Measurements from ENCODE around the gene SLAMF9.
A peak's percentile ranks its signal among the peaks of the same experiment; 100 is the strongest.

Gene SLAMF9

DNA sequence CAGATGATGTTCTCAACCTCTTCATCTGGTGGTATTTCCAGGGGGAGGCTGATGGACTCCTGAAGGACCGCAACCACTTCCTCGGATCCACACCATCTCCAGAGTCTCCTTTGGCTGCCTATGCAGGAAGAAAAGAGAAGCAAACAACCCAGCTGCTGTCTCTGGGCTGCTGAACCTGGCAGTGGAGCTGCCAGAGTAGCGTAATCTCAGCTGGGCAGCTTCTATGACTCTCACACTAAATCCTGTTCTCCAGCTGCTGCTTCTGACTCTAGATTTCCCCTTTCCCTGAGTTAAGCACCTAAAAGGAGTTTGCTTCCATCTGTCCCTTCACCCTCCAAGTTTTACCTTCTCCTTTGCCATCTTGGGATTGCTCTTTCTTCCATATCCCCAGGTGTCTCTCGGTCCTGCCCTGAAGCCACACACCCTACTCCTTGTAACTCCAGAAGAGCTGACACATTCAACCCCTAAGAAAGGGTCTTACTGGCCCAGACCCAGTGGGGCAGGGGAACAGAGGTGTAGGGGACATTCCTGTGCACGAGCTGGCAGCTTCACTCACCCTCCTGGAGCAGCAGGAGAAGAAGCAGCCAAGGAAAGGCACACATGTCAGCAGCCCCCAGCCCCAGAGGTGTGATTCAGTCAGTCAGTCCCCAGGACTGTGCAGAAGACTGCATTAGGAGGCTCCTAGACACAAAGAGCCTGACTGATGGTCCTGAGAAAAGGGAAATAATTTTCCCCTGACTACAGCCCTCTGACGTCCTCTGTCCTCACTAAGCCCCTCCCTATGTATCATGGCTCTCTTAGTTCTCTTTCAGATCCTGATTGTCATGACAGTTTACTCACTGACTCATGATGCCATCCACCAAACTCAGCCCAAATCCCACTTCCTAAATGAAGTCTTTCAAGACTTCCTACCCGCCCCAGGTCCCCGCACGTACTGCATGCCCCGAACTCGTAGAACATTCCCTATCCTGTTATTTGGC is at the start of gene SLAMF9:
TSS of gene SLAMF9 (minus strand) at position 702 of the 980 bp plus-strand sequence. CDS start at position 602, 100 bp downstream.
- Mint-ChIP-seq H3K4me3 (no peak within 1 kb of the TSS), H3K9me3 (no peaks in the 10 kb centered on the region), H3K27me3 (peaks cover 37% of the 10 kb centered on the region), H3K4me1 (ENCODE audit: low read depth) (peaks cover 3% of the 10 kb centered on the region), H3K27ac (no peak within 1 kb of the TSS), H3K36me3 (ENCODE audit: low read depth) (no peaks in the 10 kb centered on the region)
- DNase-seq, result no peak

GRCh38 chr1:160001440-160001839 is 47.4 kb upstream of the SLAMF9 start:
- no peaks in the 10 kb centered on the region for H3K36me3 Mint-ChIP-seq (ENCODE audit: low read depth)
- no peak for DNase-seq
- no peak overlapping the region for H3K27ac Mint-ChIP-seq
- no peaks in the 10 kb centered on the region for H3K4me1 Mint-ChIP-seq (ENCODE audit: low read depth)
- H3K9me3 Mint-ChIP-seq, result no peaks in the 10 kb centered on the region
- H3K4me3 Mint-ChIP-seq, result no peak overlapping the region
- H3K27me3 Mint-ChIP-seq, result peaks cover 7% of the 10 kb centered on the region

- DNase-seq, result no peak
- Mint-ChIP-seq H3K27ac (no peak overlapping the region), H3K27me3 (peaks cover 7% of the 10 kb centered on the region), H3K36me3 (ENCODE audit: low read depth) (no peaks in the 10 kb centered on the region), H3K4me3 (no peak overlapping the region), H3K9me3 (no peaks in the 10 kb centered on the region), H3K4me1 (ENCODE audit: low read depth) (no peaks in the 10 kb centered on the region)
Observed at GRCh38 chr1:159999204-159999603, 45.2 kb upstream of the SLAMF9 start.

DNA sequence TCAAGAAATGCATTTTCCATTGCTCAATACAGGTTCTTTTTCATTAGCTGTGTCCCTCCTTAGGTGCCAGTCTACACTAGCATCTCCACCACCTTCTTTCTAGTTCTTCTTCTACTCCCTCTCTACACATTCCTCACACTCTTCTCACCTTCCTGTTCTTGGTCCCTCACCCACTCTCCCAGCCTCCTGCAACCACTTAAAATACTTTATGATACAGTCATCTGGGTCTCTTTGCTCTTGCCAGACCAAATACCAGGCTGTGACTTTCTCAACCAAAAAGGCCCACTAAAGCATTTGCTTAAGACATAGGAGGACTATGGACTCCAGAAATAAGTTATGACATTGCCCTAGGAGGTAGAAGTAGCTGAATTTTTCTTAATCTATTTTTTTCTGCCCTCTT is 42.6 kb upstream of the SLAMF9 start:
- Mint-ChIP-seq H3K27me3 (peaks cover 7% of the 10 kb centered on the region), H3K9me3 (no peaks in the 10 kb centered on the region), H3K27ac (no peak overlapping the region), H3K4me1 (ENCODE audit: low read depth) (peaks cover 3% of the 10 kb centered on the region), H3K4me3 (no peak overlapping the region), H3K36me3 (ENCODE audit: low read depth) (no peaks in the 10 kb centered on the region)
- no peak for DNase-seq

DNA sequence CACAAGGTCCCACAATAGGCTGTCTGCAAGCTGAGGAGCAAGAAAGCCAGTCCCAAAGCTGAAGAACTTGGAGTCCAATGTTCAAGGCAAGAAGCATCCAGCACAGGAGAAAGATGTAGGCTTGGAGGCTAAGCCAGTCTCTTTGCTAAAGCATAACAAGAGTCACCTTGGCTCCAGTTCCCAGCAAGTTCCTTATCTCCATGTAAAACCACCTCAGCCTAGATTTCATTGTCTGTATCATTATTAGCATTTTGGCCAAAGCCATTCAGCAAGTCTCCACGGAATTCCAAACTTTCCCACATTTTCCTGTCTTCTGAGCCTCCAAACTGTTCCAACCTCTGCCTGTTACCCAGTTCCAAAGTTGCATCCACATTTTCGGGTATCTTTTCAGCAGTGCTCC is 40.9 kb upstream of the SLAMF9 start:
- peaks cover 8% of the 10 kb centered on the region for H3K27me3 Mint-ChIP-seq

DNA sequence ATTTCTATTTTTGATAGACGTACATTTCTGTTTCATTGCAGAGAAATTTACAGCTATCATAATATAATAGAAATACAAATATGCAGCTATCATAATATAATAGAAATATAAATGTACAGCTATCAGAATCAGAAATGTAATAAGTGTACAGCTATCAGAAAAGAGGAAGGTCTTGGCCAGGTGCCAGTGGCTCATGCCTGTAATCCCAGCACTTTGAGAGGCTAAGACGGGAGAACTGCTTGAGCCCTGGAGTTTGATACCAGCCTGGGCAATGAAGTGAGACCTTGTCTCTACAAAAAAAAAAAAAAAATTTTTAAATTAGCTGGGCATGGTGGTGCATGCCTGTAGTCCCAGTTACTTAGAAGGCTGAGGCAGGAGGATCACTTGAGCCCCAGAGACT is 39.9 kb upstream of the SLAMF9 start:
- no peak overlapping the region for H3K27ac Mint-ChIP-seq
- no peak overlapping the region for H3K4me3 Mint-ChIP-seq
- H3K27me3 Mint-ChIP-seq, result peaks cover 5% of the 10 kb centered on the region
- H3K9me3 Mint-ChIP-seq, result no peaks in the 10 kb centered on the region
- peaks cover 9% of the 10 kb centered on the region for H3K4me1 Mint-ChIP-seq (ENCODE audit: low read depth)
- no peak for DNase-seq
- no peaks in the 10 kb centered on the region for H3K36me3 Mint-ChIP-seq (ENCODE audit: low read depth)

More for the DNA sequence above, 40.9 kb upstream of the SLAMF9 start:
- Mint-ChIP-seq H3K27ac (no peak overlapping the region), H3K9me3 (no peaks in the 10 kb centered on the region), H3K4me3 (no peak overlapping the region), H3K4me1 (ENCODE audit: low read depth) (peaks cover 9% of the 10 kb centered on the region), H3K36me3 (ENCODE audit: low read depth) (no peaks in the 10 kb centered on the region)
- no peak for DNase-seq

GRCh38 chr1:159992161-159992560 is 38.1 kb upstream of the SLAMF9 start:
- H3K36me3 Mint-ChIP-seq (ENCODE audit: low read depth), result no peaks in the 10 kb centered on the region
- peak overlapping the region; percentile 61 for H3K27ac Mint-ChIP-seq
- H3K4me1 Mint-ChIP-seq (ENCODE audit: low read depth), result peaks cover 9% of the 10 kb centered on the region
- no peak overlapping the region for H3K4me3 Mint-ChIP-seq
- peaks cover 11% of the 10 kb centered on the region for H3K27me3 Mint-ChIP-seq
- DNase-seq, result no peak
- H3K9me3 Mint-ChIP-seq, result no peaks in the 10 kb centered on the region

- no peak overlapping the region for H3K27ac Mint-ChIP-seq
- H3K4me3 Mint-ChIP-seq, result no peak overlapping the region
- H3K4me1 Mint-ChIP-seq (ENCODE audit: low read depth), result peaks cover 9% of the 10 kb centered on the region
- no peak for DNase-seq
- no peaks in the 10 kb centered on the region for H3K9me3 Mint-ChIP-seq
- no peaks in the 10 kb centered on the region for H3K36me3 Mint-ChIP-seq (ENCODE audit: low read depth)
- peaks cover 9% of the 10 kb centered on the region for H3K27me3 Mint-ChIP-seq
Observed at GRCh38 chr1:159991513-159991912, 37.5 kb upstream of the SLAMF9 start.

- H3K27ac Mint-ChIP-seq, result no peak overlapping the region
Observed at GRCh38 chr1:159990005-159990404, 36.0 kb upstream of the SLAMF9 start.

GRCh38 chr1:159989581-159989980 is 35.5 kb upstream of the SLAMF9 start:
- peaks cover 9% of the 10 kb centered on the region for H3K4me1 Mint-ChIP-seq (ENCODE audit: low read depth)
- no peaks in the 10 kb centered on the region for H3K36me3 Mint-ChIP-seq (ENCODE audit: low read depth)
- H3K27me3 Mint-ChIP-seq, result peaks cover 14% of the 10 kb centered on the region
- DNase-seq, result no peak
- no peak overlapping the region for H3K27ac Mint-ChIP-seq
- no peak overlapping the region for H3K4me3 Mint-ChIP-seq
- H3K9me3 Mint-ChIP-seq, result no peaks in the 10 kb centered on the region

More at GRCh38 chr1:159990005-159990404, 36.0 kb upstream of the SLAMF9 start:
- peaks cover 11% of the 10 kb centered on the region for H3K27me3 Mint-ChIP-seq
- H3K36me3 Mint-ChIP-seq (ENCODE audit: low read depth), result no peaks in the 10 kb centered on the region
- DNase-seq, result no peak
- peaks cover 9% of the 10 kb centered on the region for H3K4me1 Mint-ChIP-seq (ENCODE audit: low read depth)
- H3K4me3 Mint-ChIP-seq, result no peak overlapping the region
- no peaks in the 10 kb centered on the region for H3K9me3 Mint-ChIP-seq

DNA sequence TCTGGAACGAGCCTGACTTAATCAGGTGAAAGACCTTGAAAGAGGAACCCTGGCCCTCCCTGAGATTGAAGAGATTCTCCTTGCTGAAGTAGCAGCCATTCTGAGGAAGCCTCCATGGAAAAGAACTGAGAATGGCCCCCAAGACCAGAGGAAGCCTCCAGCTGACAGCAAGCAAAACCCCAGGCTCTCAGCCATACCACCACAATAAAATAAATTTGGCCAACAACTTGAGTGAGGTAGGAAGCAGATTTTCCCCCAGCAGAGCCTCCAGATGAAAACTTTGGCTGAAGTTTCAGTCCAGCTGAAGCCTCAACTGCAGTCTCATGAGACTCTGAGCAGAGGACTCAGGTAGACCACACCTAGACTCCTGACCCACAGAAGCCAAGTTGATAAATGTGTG is 34.0 kb upstream of the SLAMF9 start:
- Mint-ChIP-seq H3K4me1 (ENCODE audit: low read depth) (peaks cover 9% of the 10 kb centered on the region), H3K27ac (no peak overlapping the region), H3K36me3 (ENCODE audit: low read depth) (no peaks in the 10 kb centered on the region), H3K27me3 (peaks cover 22% of the 10 kb centered on the region), H3K9me3 (no peaks in the 10 kb centered on the region), H3K4me3 (no peak overlapping the region)
- DNase-seq, result no peak

DNA sequence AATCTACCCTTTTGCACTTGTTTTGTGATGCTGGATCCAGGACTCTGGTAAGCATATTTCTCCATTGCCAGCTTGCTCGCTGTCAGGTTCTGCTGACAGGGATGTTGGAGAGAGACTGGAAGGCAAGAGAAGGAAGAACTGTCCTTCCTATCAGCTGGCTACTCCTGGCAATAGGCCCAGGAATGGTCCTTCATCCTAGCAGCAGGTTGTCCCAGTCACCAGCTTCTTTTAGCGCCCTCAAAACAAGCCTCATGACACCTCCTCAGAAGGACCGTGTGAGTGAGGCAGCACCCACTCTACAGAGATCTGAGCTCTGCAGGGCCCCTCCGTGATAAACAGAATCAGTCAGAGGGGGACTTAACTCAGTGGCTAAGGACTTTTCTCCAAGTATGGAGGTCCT is 33.1 kb upstream of the SLAMF9 start:
- no peak overlapping the region for H3K27ac Mint-ChIP-seq
- H3K4me3 Mint-ChIP-seq, result no peak overlapping the region
- H3K4me1 Mint-ChIP-seq (ENCODE audit: low read depth), result peaks cover 9% of the 10 kb centered on the region
- DNase-seq, result no peak
- H3K27me3 Mint-ChIP-seq, result peaks cover 26% of the 10 kb centered on the region
- H3K36me3 Mint-ChIP-seq (ENCODE audit: low read depth), result no peaks in the 10 kb centered on the region
- H3K9me3 Mint-ChIP-seq, result no peaks in the 10 kb centered on the region

DNA sequence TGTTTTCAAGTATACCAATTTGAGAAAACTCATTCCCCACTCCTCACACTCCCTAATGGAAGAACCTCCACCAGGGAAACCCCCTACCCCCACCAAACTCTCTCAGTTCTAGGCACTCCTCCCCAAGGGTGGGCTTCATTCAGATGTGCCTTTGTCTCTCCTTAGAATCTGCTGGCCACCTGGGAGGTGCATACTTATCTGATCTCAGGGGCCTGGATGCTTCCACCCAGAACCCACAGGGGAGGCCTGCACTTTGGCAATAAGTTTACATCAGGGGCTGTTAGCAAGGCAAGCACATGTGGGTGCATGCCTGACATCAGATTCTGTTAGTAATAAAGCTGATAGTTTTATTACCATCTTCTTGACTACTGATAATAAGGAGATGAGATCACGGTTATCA is 32.5 kb upstream of the SLAMF9 start:
- H3K9me3 Mint-ChIP-seq, result no peaks in the 10 kb centered on the region
- peaks cover 6% of the 10 kb centered on the region for H3K4me1 Mint-ChIP-seq (ENCODE audit: low read depth)
- H3K36me3 Mint-ChIP-seq (ENCODE audit: low read depth), result no peaks in the 10 kb centered on the region
- H3K4me3 Mint-ChIP-seq, result no peak overlapping the region
- H3K27me3 Mint-ChIP-seq, result peaks cover 33% of the 10 kb centered on the region
- DNase-seq, result no peak
- no peak overlapping the region for H3K27ac Mint-ChIP-seq

GRCh38 chr1:159986093-159986492 is 32.1 kb upstream of the SLAMF9 start:
- Mint-ChIP-seq H3K4me3 (no peak overlapping the region), H3K4me1 (ENCODE audit: low read depth) (peaks cover 1% of the 10 kb centered on the region), H3K27me3 (peaks cover 34% of the 10 kb centered on the region), H3K27ac (no peak overlapping the region), H3K36me3 (ENCODE audit: low read depth) (no peaks in the 10 kb centered on the region), H3K9me3 (no peaks in the 10 kb centered on the region)
- no peak for DNase-seq

DNA sequence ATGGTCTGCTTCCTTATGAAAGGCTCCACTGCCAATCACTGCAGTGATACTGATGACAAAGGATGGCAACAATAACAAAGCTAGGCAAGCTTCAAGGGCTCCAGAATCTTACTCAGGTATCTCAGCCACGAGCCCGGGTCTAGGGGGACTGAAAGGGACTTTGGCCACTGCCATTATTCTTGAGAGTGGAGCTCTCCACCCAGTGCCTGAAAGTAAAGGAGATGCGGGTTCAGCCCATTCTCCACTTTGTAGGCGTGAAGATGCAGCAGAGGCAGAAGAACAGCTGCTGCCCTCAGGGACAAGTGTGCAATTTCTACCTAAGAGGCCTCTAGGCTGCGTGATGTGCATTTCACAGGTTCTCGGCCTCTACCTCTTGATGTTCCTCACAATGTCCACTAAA is 31.4 kb upstream of the SLAMF9 start:
- Mint-ChIP-seq H3K4me1 (ENCODE audit: low read depth) (no peaks in the 10 kb centered on the region), H3K27ac (no peak overlapping the region), H3K4me3 (no peak overlapping the region), H3K9me3 (no peaks in the 10 kb centered on the region), H3K36me3 (ENCODE audit: low read depth) (no peaks in the 10 kb centered on the region), H3K27me3 (peaks cover 38% of the 10 kb centered on the region)
- DNase-seq, result no peak

Measured in activated T-cell treated with anti-CD3 and anti-CD28 coated beads, Interleukin-2, amount 50 U/mL, for 24 hours (primary cell).